CD4-positive, CD25-positive, alpha-beta regulatory T cell (primary cell): ENCODE results near the gene RAB40C. TPM values are rescaled to one million over a fixed set of nuclear protein-coding genes. Genes with fewer than 3 reads are reported as not detected.

Experiments
- ATAC-seq, 2 donors: fragments of 150-1000 bp; cut with Tn5 transposase; one replicate each; pipeline ENCODE4 v1.10.0; 2021; ENCODE audit warnings: low read depth in 2 of 2, moderate number of reproducible peaks in 2 of 2, moderate library complexity in 1 of 2
- DNase-seq, 3 donors: peaks; one replicate each; pipeline versions ENCODE4 v3.0.0 to v3.0.0-alpha.2; 2012 to 2022; ENCODE audit warnings: mixed read lengths in 1 of 3
- H3K27ac ChIP-seq: one replicate; pipeline ENCODE4 v1.7.0; 2013; ENCODE audit warnings: mild to moderate bottlenecking, low read length; ENCODE audit not compliant: insufficient read depth, poor library complexity, severe bottlenecking
- H3K27me3 ChIP-seq: one replicate; pipeline ENCODE4 v1.7.0; 2013; ENCODE audit warnings: low read length; ENCODE audit not compliant: control insufficient read depth, insufficient read depth
- H3K36me3 ChIP-seq: one replicate; pipeline ENCODE4 v1.7.0; 2013; ENCODE audit warnings: mild to moderate bottlenecking, low read length, moderate library complexity; ENCODE audit not compliant: control insufficient read depth, insufficient read depth
- H3K4me1 ChIP-seq: 2 replicates; pipeline ENCODE4 v1.7.0; 2013; ENCODE audit warnings: mild to moderate bottlenecking, low read length; ENCODE audit not compliant: insufficient read depth, control insufficient read depth, poor library complexity, severe bottlenecking
- H3K4me3 ChIP-seq: one replicate; pipeline ENCODE4 v1.7.0; 2013; ENCODE audit warnings: low read depth, mild to moderate bottlenecking, low read length, moderate library complexity
- H3K9me3 ChIP-seq, 2 experiments: 1 replicate in 1 of 2; 2 replicates in 1 of 2; pipeline ENCODE4 v1.7.0; 2013; ENCODE audit warnings: low read length in 2 of 2, mild to moderate bottlenecking in 1 of 2, moderate library complexity in 1 of 2; ENCODE audit not compliant: control insufficient read depth in 2 of 2
- H3K27ac Mint-ChIP-seq, 3 donors: one replicate each; pipeline ENCODE4 v1.8.0; 2020 to 2022; ENCODE audit warnings: mild to moderate bottlenecking in 3 of 3, mixed read lengths in 3 of 3, moderate library complexity in 2 of 3
- H3K27me3 Mint-ChIP-seq: one replicate; pipeline ENCODE4 v1.8.0; 2022; ENCODE audit warnings: mild to moderate bottlenecking, mixed read lengths
- H3K36me3 Mint-ChIP-seq: one replicate; pipeline ENCODE4 v1.8.0; 2020; ENCODE audit warnings: mixed read lengths
- H3K4me1 Mint-ChIP-seq, 4 donors: one replicate each; pipeline ENCODE4 v1.8.0; 2020 to 2022; ENCODE audit warnings: mixed read lengths in 4 of 4, mild to moderate bottlenecking in 1 of 4
- H3K4me3 Mint-ChIP-seq, 4 donors: one replicate each; pipeline ENCODE4 v1.8.0; 2020 to 2022; ENCODE audit warnings: mild to moderate bottlenecking in 4 of 4, mixed read lengths in 4 of 4, moderate library complexity in 3 of 4
- H3K9me3 Mint-ChIP-seq, 7 donors: one replicate each; pipeline ENCODE4 v1.8.0; 2020 to 2022; ENCODE audit warnings: mixed read lengths in 7 of 7, mild to moderate bottlenecking in 3 of 7, moderate library complexity in 2 of 7
- polyA plus RNA-seq, 4 donors: library from polyadenylated mRNA; unstranded; fragments of 300-500 nt; fragmentation: Illumina TruSeq; gene quantifications; one replicate each; pipeline ENCODE4 v1.2.3, GENCODE V29; 2021
- total RNA-seq: library from RNA; stranded (reverse); gene quantifications from one replicate; pipeline ENCODE4 v1.2.3, GENCODE V29; 2022

Gene RAB40C
- total and polyA plus RNA-seq, 5 donors from 2014 or later = 6.8 to 12.1 (median 8.6) TPM

DNA sequence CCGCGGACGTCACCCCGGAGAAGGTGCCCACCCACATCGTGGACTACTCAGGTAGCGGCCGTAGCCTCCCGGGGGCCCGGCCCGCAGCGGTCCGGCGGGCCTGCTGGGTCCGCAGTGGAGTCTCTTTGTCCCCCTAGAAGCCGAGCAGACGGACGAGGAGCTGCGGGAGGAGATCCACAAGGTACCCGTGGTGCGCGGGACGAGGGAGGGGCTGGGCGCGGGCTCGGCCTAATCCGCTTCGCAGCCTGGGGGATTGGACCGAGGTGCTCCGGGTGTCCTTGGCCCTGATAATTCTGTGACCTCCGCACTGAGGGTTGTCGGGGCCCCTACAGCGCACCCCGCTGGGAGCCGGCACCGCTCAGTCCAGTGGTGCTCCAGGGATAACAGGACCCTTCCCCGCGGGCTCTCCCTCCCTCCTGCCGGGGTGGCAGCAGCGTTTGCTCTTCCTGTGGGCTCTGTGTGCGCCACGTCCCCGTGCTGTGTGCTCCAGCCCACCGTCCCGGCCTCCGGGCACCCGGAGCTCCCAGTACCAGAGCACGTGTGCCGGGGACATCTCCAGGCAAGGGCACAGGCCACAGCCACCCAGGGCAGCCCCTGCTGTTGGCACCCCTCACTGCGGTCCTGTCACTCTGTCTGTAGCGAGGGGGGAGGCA is 78.8 kb downstream of the RAB40C start:
- H3K9me3 ChIP-seq = no peaks in the 10 kb centered on the region
- H3K4me1 Mint-ChIP-seq = peaks cover 0 to 12% (median 2%) of the 10 kb centered on the region in 4 donors
- H3K4me3 Mint-ChIP-seq = peak overlapping the region in 3 of 4 donors; percentile 75 to 91 (median 78)
- H3K27me3 ChIP-seq = no peaks in the 10 kb centered on the region
- peaks cover 25% of the 10 kb centered on the region for H3K4me1 ChIP-seq
- peaks cover 17% of the 10 kb centered on the region for H3K36me3 ChIP-seq
- DNase-seq = no peak
- H3K9me3 Mint-ChIP-seq = no peaks in the 10 kb centered on the region
- no peak overlapping the region for H3K4me3 ChIP-seq
- peak overlapping the region; percentile 75 for H3K27ac ChIP-seq
- H3K27ac Mint-ChIP-seq = peak overlapping the region in 1 of 3 donors; percentile 67
- no peaks in the 10 kb centered on the region for H3K36me3 Mint-ChIP-seq
- no peak for ATAC-seq
- no peaks in the 10 kb centered on the region for H3K27me3 Mint-ChIP-seq

DNA sequence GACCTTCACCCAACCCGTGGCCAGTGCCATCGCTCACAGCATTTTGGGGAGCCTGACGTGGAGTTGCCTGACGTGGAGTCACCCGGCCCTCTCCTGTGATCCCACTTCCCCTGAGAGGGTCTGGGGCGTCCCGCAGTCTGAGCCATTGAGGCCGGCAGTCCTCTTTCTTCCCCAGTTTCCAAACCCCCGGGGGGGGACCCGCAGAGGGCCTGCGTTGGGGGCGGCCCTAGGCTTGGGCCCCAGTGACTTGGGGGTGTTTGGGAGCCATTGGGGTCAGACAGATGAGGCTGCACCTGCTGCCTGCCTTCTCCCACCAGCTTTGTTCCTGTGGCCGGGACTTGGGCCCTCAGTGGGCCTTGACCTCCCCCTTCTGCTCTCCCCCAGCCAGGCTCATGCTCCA is 79.8 kb downstream of the RAB40C start:
- H3K27ac ChIP-seq = no peak overlapping the region
- peaks cover 26% of the 10 kb centered on the region for H3K4me1 ChIP-seq
- Mint-ChIP-seq H3K36me3 (no peaks in the 10 kb centered on the region), H3K4me1 (peaks cover 0 to 13% (median 2%) of the 10 kb centered on the region in 4 donors), H3K4me3 (peak overlapping the region; percentile 38 to 75 (median 60)), H3K27me3 (no peaks in the 10 kb centered on the region), H3K9me3 (no peaks in the 10 kb centered on the region), H3K27ac (peak overlapping the region in 1 of 3 donors; percentile 65)
- DNase-seq (no peak), ATAC-seq (no peak)
- no peak overlapping the region for H3K4me3 ChIP-seq
- peaks cover 17% of the 10 kb centered on the region for H3K36me3 ChIP-seq
- no peaks in the 10 kb centered on the region for H3K27me3 ChIP-seq
- H3K9me3 ChIP-seq = no peaks in the 10 kb centered on the region

DNA sequence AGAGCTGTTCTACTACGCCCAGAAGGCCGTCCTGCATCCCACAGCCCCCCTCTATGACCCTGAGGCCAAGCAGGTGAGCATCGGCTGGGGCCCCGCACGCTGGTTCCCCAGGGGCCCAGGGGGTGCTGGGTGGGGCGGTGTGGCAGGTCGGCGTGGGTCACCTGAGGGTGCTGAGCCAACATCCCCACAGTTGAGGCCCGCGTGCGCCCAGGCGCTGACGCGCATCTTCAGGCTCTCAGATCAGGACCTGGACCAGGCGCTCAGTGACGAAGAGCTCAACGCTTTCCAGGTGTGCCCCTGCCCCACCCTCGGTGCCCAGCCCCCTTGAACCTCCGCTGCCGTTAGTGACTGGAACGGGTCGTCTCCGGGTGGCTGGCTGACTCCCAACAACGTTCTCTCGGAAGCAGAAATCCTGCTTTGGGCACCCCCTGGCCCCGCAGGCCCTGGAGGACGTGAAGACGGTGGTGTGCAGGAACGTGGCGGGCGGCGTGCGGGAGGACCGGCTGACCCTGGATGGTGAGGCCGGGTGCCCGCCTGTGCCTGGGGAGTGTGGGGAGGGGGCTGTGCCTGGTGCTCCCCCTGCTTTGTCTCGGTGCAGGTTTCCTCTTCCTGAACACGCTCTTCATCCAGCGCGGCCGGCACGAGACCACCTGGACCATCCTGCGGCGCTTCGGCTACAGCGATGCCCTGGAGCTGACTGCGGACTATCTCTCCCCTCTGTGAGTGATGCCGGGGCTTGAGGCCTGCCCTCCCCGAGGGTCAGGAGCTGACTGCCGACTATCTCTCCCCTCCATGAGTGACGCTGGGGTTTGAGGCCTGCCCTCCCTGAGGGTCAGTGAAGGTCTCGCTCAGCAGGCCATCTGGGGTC is 80.9 kb downstream of the RAB40C start:
- no peaks in the 10 kb centered on the region for H3K36me3 Mint-ChIP-seq
- Histone ChIP-seq H3K27ac (no peak overlapping the region), H3K36me3 (peaks cover 17% of the 10 kb centered on the region), H3K4me1 (peaks cover 36% of the 10 kb centered on the region), H3K4me3 (no peak overlapping the region), H3K27me3 (no peaks in the 10 kb centered on the region), H3K9me3 (no peaks in the 10 kb centered on the region)
- no peak for ATAC-seq
- H3K4me1 Mint-ChIP-seq = peaks cover 0 to 20% (median 2%) of the 10 kb centered on the region in 4 donors
- no peaks in the 10 kb centered on the region for H3K27me3 Mint-ChIP-seq
- no peaks in the 10 kb centered on the region for H3K9me3 Mint-ChIP-seq
- H3K4me3 Mint-ChIP-seq = peak overlapping the region in 3 of 4 donors; percentile 66 to 71 (median 67)
- no peak overlapping the region for H3K27ac Mint-ChIP-seq
- DNase-seq = no peak

DNA sequence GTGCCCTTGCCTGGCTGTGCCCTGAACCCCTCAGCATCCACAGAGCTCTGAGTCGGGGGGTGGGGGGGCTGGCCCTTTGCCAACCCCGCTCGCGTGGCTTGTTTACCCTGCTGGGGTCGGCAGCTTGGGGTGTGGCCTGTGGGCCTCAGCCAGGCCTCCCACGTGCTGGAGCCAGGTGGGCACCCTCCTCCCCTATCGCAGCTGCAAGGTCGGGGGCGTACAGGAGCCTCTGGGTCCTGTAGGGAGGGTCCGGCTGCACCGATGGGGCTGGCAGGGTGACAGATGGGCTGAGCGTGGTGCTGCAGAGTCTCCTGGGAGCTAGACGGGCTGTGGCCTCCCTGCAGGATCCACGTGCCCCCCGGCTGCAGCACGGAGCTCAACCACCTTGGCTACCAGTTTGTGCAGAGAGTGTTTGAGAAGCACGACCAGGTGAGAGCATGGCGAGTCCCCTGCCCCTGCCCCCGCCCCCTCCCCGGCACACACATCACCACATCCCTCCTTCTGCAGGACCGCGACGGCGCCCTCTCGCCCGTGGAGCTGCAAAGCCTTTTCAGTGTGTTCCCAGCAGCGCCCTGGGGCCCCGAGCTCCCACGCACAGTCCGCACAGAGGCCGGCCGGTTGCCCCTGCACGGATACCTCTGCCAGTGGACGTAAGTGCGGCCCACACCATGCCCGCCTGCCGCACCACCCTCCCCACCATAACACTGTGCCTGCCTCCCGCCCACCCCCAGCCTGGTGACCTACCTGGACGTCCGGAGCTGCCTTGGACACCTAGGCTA is 81.7 kb downstream of the RAB40C start:
- no peak for ATAC-seq
- Histone ChIP-seq H3K4me3 (no peak overlapping the region), H3K27me3 (no peaks in the 10 kb centered on the region), H3K27ac (no peak overlapping the region), H3K9me3 (no peaks in the 10 kb centered on the region), H3K4me1 (peaks cover 36% of the 10 kb centered on the region), H3K36me3 (peaks cover 17% of the 10 kb centered on the region)
- H3K9me3 Mint-ChIP-seq = no peaks in the 10 kb centered on the region
- H3K27me3 Mint-ChIP-seq = no peaks in the 10 kb centered on the region
- DNase-seq = no peak
- H3K27ac Mint-ChIP-seq = no peak overlapping the region
- peak overlapping the region in 3 of 4 donors; percentile 56 to 66 (median 61) for H3K4me3 Mint-ChIP-seq
- H3K4me1 Mint-ChIP-seq = peaks cover 0 to 20% (median 2%) of the 10 kb centered on the region in 4 donors
- no peaks in the 10 kb centered on the region for H3K36me3 Mint-ChIP-seq

DNA sequence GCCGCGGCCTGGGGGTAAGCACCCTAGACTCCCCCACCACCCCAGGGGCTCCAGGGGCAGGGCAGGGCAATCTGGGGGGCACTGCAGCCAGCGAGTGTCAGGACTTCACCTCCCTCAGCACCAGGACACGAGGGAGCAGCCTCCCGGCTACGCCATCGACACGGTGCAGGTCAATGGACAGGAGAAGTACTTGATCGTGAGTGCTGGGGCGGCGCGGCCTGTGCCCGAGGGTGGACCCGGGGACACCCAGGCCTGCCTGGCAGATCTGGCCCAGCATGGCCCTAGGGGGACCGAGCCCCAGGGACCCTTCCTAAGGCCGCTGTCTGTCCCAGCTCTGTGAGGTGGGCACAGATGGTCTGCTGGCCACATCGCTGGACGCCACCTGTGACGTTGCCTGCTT is 82.5 kb downstream of the RAB40C start:
- H3K4me3 ChIP-seq = no peak overlapping the region
- H3K4me3 Mint-ChIP-seq = no peak overlapping the region
- H3K27ac Mint-ChIP-seq = no peak overlapping the region
- DNase-seq (no peak), ATAC-seq (no peak)
- H3K27me3 ChIP-seq = no peaks in the 10 kb centered on the region
- peaks cover 17% of the 10 kb centered on the region for H3K36me3 ChIP-seq
- H3K9me3 ChIP-seq = no peaks in the 10 kb centered on the region
- H3K27ac ChIP-seq = no peak overlapping the region
- H3K4me1 Mint-ChIP-seq = peaks cover 0 to 26% (median 2%) of the 10 kb centered on the region in 4 donors
- H3K4me1 ChIP-seq = peaks cover 29% of the 10 kb centered on the region
- no peaks in the 10 kb centered on the region for H3K36me3 Mint-ChIP-seq
- H3K27me3 Mint-ChIP-seq = no peaks in the 10 kb centered on the region
- no peaks in the 10 kb centered on the region for H3K9me3 Mint-ChIP-seq

DNA sequence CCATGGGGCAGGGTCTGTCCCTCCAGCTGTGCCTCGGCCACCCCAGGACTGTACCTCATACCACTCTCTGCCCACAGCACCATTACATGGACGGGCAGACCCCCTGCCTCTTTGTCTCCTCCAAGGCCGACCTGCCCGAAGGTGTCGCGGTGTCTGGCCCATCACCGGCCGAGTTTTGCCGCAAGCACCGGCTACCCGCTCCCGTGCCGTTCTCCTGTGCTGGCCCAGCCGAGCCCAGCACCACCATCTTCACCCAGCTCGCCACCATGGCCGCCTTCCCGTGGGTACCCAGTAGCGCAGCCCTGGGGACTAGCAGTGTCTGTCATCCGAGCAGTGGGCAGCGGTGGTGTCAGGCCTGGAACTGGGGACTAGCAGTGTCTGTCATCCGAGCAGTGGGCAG is 83.0 kb downstream of the RAB40C start:
- peak overlapping the region in 2 of 4 donors; percentile 28 to 43 for H3K4me3 Mint-ChIP-seq
- ATAC-seq = no peak

DNA sequence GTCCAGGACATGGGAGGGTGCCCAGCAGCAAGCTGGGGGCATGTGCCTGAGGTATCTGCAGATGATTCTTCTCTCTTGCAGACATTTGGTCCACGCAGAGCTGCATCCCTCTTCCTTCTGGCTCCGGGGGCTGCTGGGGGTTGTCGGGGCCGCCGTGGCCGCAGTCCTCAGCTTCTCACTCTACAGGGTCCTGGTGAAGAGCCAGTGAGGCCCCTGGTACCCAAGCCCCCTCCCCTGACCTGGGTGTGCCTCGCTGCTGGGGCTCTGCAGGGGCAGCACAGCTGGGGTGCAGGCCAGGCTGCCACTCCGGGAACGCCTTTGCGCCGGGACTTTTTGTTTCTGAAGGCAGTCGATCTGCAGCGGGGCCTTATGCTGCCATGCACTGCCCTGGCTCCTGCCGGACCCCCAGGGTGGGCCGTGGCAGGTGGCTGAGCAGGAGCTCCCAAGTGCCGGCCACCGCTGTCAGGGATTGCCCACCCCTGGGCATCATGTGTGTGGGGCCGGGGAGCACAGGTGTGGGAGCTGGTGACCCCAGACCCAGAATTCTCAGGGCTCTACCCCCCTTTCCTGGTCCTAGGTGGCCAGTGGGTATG is 83.6 kb downstream of the RAB40C start:
- Mint-ChIP-seq H3K4me1 (peaks cover 0 to 19% (median 0%) of the 10 kb centered on the region in 4 donors), H3K36me3 (no peaks in the 10 kb centered on the region), H3K9me3 (no peaks in the 10 kb centered on the region), H3K27me3 (no peaks in the 10 kb centered on the region), H3K27ac (no peak overlapping the region), H3K4me3 (no peak overlapping the region)
- ATAC-seq (no peak), DNase-seq (no peak)
- Histone ChIP-seq H3K4me3 (no peak overlapping the region), H3K4me1 (peaks cover 21% of the 10 kb centered on the region), H3K36me3 (peaks cover 17% of the 10 kb centered on the region), H3K27me3 (no peaks in the 10 kb centered on the region), H3K27ac (no peak overlapping the region), H3K9me3 (no peaks in the 10 kb centered on the region)

More for the DNA sequence above, 83.0 kb downstream of the RAB40C start:
- Histone ChIP-seq H3K9me3 (no peaks in the 10 kb centered on the region), H3K36me3 (peaks cover 17% of the 10 kb centered on the region), H3K4me3 (no peak overlapping the region), H3K27me3 (no peaks in the 10 kb centered on the region), H3K4me1 (peaks cover 24% of the 10 kb centered on the region), H3K27ac (no peak overlapping the region)
- no peaks in the 10 kb centered on the region for H3K36me3 Mint-ChIP-seq
- H3K4me1 Mint-ChIP-seq = peaks cover 0 to 21% (median 0%) of the 10 kb centered on the region in 4 donors
- no peak overlapping the region for H3K27ac Mint-ChIP-seq
- H3K9me3 Mint-ChIP-seq = no peaks in the 10 kb centered on the region
- no peak for DNase-seq
- H3K27me3 Mint-ChIP-seq = no peaks in the 10 kb centered on the region
